GM21423 (cell line): ENCODE measurements around the gene OTUD4.

Experiments used
- ATAC-seq: cut with Tn5 transposase; IDR thresholded peaks from one replicate; pipeline ENCODE4 v1.9.1; 2021; ENCODE audit warnings: mild to moderate bottlenecking, moderate library complexity; ENCODE audit not compliant: unreplicated experiment

OTUD4 gene

GRCh38 chr4:145130130-145130529, 50.3 kb downstream of the OTUD4 start:
- no peak for ATAC-seq

GRCh38 chr4:145125396-145125795, 55.0 kb downstream of the OTUD4 start:
- ATAC-seq: no peak

GRCh38 chr4:145108128-145108527, 72.3 kb downstream of the OTUD4 start:
- no peak for ATAC-seq

GRCh38 chr4:145107126-145107525, 73.3 kb downstream of the OTUD4 start:
- no peak for ATAC-seq

GRCh38 chr4:145103496-145103895, 76.9 kb downstream of the OTUD4 start:
- ATAC-seq: no peak

- no peak for ATAC-seq
Observed at GRCh38 chr4:145102619-145103018, 77.8 kb downstream of the OTUD4 start.

GRCh38 chr4:145101091-145101490, 79.3 kb downstream of the OTUD4 start:
- ATAC-seq: no peak

- no peak for ATAC-seq
Observed at GRCh38 chr4:145099653-145100052, 80.7 kb downstream of the OTUD4 start.

GRCh38 chr4:145098675-145099037, 81.7 kb downstream of the OTUD4 start:
- ATAC-seq: peak; percentile 21

GRCh38 chr4:145097821-145098674, 82.3 kb downstream of the OTUD4 start, which contains the start of the genes ABCE1 and ANAPC10:
Gene ABCE1 (plus strand): TSS chr4:145098311. CDS start chr4:145104413, 6,102 bp downstream.
Gene ANAPC10 (minus strand): TSS chr4:145098196. CDS start chr4:145096099, 2,097 bp downstream.
- ATAC-seq: peak; percentile 76

- ATAC-seq: peak; percentile 3
Observed at GRCh38 chr4:145097331-145097820, 83.0 kb downstream of the OTUD4 start.

GRCh38 chr4:145093638-145094037, 86.8 kb downstream of the OTUD4 start:
- no peak for ATAC-seq

GRCh38 chr4:145090380-145090779, 90.0 kb downstream of the OTUD4 start:
- no peak for ATAC-seq

- ATAC-seq: no peak
Observed at GRCh38 chr4:145083891-145084605, 96.3 kb downstream of the OTUD4 start.
